ENCODE measurements around the gene ZXDC. TPM values are rescaled to one million over a fixed set of nuclear protein-coding genes. Genes with fewer than 3 reads are reported as not detected.

Gene ZXDC
- total RNA-seq, 2 donors from 2014 or later = 18.9 to 25.5 TPM

- Histone ChIP-seq H3K27me3 (no peaks in the 10 kb centered on the region), H3K36me3 (peaks cover 23% of the 10 kb centered on the region), H3K9me3 (no peaks in the 10 kb centered on the region), H3K4me3 (no peak overlapping the region), H3K27ac (no peak overlapping the region), H3K4me1 (peaks cover 0 to 5% of the 10 kb centered on the region in 2 donors)
- no peak for TF ChIP-seq CTCF (IDR thresholded peaks at IDR 0.05)
- peak; percentile 50 for DNase-seq (ENCODE audit: low spot score)
Observed at GRCh38 chr3:126442856-126443242, 32.8 kb downstream of the ZXDC start.

- DNase-seq (ENCODE audit: low spot score) = peak; percentile 57
- H3K4me3 ChIP-seq = no peak overlapping the region
- no peaks in the 10 kb centered on the region for H3K9me3 ChIP-seq
- H3K27me3 ChIP-seq = no peaks in the 10 kb centered on the region
- no peak overlapping the region for H3K27ac ChIP-seq
- H3K36me3 ChIP-seq = peaks cover 27% of the 10 kb centered on the region
- TF ChIP-seq CTCF (IDR thresholded peaks at IDR 0.05) = no peak
- no peaks in the 10 kb centered on the region for H3K4me1 ChIP-seq
Observed at GRCh38 chr3:126442094-126442855, 33.4 kb downstream of the ZXDC start.

GRCh38 chr3:126441256-126441880 is 34.3 kb downstream of the ZXDC start:
- no peaks in the 10 kb centered on the region for H3K9me3 ChIP-seq
- H3K36me3 ChIP-seq = peaks cover 35% of the 10 kb centered on the region
- no peak overlapping the region for H3K27ac ChIP-seq
- H3K4me3 ChIP-seq = no peak overlapping the region
- no peaks in the 10 kb centered on the region for H3K4me1 ChIP-seq
- TF ChIP-seq CTCF (IDR thresholded peaks at IDR 0.05) = no peak
- H3K27me3 ChIP-seq = no peaks in the 10 kb centered on the region
- peak; percentile 36 for DNase-seq (ENCODE audit: low spot score)

- no peak for DNase-seq (ENCODE audit: low spot score)
- Histone ChIP-seq H3K36me3 (peaks cover 42% of the 10 kb centered on the region), H3K27me3 (no peaks in the 10 kb centered on the region), H3K9me3 (no peaks in the 10 kb centered on the region), H3K27ac (no peak overlapping the region), H3K4me3 (no peak overlapping the region), H3K4me1 (no peaks in the 10 kb centered on the region)
- no peak for TF ChIP-seq CTCF (IDR thresholded peaks at IDR 0.05)
Observed at GRCh38 chr3:126440709-126440995, 35.0 kb downstream of the ZXDC start.

- Histone ChIP-seq H3K27ac (no peak overlapping the region), H3K27me3 (no peaks in the 10 kb centered on the region), H3K4me1 (no peaks in the 10 kb centered on the region), H3K9me3 (no peaks in the 10 kb centered on the region), H3K36me3 (peaks cover 47% of the 10 kb centered on the region), H3K4me3 (no peak overlapping the region)
- no peak for TF ChIP-seq CTCF (IDR thresholded peaks at IDR 0.05)
- DNase-seq (ENCODE audit: low spot score) = peak; percentile 38
Observed at GRCh38 chr3:126439968-126440708, 35.6 kb downstream of the ZXDC start.

Data from right atrium auricular region (tissue), 2 donors.